Glomerular endothelial cell (primary cell): ENCODE data around the gene COL5A1. TPM values are rescaled to one million over a fixed set of nuclear protein-coding genes. Genes with fewer than 3 reads are reported as not detected.
"Not testable (repeated sequence)": the region's sequence is repeated elsewhere in the genome, so short reads cannot be mapped to it uniquely, and the experiment has no call there.

Experiments used
- DNase-seq: peaks from one replicate; pipeline ENCODE4 v3.0.0-alpha.2; 2011; ENCODE audit warnings: low read depth, low spot score; ENCODE audit errors: extremely low read depth
- total RNA-seq: library from RNA; depleted of rRNA; stranded (reverse); fragments of >200 nt; gene quantifications from 2 replicates; pipeline ENCODE4 v1.2.3, GENCODE V29; 2015

The COL5A1 gene
- total RNA-seq, 1 donor from 2014 or later = 366 TPM

DNA sequence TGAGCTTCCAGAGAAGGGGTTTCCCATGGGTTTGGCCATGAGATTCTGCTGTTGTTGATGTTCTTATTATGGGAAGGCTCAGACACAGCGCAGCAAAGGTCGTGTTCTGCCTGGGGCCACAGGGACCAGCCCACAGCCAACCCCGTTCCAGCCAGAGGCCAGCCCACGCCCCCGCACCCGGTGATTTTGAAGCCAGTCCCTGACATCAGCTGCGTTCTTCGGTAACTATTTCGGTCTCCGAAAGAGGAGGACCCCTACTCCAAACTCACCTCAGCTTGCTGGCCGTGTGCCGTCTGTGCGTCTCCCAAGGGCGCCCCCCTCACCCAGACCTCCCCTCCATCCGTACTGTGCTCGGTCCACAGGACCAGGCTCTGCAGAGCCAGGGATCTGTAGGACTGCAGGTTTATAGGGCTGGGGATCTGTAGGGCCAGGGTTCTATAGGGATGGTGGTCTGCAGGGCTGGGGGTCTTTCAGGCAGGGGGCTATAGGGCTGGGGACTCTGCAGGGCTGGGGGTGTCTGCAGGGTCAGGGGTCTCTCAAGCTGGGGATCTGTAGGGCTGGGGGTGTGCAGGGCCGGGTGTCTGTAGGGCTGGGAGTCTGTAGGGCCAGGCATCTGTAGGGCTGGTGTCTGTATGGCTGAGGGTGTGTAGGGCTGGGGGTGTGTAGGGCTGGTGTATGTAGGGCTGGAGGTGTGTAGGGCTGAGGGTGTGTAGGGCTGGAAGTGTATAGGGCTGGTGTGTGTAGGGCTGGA lies 11.8 kb downstream of the COL5A1 start:
- no peak for DNase-seq

DNA sequence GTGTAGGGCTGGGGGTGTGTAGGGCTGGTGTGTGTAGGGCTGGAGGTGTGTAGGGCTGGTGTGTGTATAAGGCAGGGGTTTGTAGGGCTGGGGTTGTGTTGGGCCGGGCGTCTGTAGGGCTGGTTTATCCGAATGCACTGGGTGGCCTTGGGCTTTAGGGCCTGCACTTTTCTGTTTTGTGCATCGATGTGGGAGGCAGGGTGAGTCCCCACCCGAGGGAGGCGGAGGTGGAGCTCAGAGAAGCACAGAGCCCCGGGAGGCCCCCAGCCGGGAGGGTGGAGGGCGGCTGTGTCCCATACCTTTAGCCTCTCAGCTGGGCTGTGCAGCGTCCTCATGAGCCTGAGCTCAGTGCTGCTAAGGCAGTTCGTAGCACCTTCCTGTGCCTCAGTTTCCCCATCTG lies 13.5 kb downstream of the COL5A1 start:
- DNase-seq = no peak

DNA sequence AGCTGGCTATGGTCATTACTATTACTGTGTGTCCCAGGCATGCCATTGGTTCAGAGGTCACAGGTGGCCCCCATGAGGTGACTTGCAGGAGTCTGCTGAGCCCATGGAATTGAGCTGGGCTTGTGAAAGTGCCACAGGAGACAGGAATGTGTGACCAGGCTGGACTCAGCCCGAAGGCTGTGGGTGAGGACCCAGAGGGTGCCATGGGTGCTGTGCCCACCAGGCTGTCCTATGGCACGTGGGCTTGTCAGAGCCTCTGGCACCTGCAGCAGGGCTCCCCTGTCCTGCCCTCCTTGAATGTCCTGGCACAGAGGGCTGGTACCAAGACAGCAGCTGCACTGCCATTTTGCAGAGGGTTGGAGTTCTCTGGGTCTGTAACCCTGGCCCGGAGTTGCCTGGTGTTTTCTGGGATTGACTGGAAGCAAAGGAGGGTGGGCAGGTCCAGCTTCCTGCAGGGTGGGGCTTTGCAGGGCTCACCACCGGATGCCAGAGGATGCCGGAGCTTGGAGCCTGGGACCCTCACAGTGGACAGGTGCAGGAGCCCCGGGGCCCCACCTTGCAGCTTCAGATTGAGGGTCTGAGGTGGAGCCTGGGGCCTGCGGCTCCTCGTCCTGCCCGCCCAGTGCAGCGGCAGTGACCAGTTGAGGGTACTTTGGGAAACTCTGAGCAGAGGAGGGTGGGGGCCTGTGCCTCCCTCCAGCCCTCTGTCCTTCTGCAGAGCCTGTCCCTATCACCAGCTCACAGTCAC lies 14.2 kb downstream of the COL5A1 start:
- no peak for DNase-seq

DNA sequence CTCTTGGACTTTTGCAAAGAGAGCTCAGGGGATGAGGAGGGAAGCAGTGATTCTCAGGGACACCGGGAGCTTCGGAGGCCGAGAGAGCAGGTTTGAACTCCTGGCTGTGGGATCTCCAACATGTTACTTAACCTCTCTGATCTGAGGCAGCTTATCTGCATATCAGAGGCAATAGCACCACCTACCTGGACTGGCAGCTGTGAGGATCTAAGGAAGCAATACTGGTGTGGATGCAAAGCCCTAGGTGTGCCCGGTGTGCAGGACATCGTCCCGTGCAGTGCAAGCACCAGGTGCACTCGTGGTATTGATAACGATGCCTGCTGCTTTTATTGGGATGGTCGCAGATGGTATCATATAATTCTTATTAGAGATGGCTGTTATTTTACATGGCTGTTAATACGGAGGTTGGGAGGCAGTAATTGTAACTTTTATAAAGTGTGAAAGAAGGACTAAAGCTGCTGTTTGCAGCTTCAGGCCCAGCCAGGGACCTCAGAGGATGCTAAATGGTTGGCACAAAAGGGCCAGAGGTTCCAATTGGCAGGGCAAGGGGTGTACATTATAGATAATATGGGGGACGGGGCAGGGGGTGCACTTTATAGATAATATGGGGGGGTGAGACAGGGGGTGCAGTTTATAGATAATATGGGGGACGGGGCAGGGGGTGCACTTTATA lies 14.9 kb downstream of the COL5A1 start:
- DNase-seq = no peak

DNA sequence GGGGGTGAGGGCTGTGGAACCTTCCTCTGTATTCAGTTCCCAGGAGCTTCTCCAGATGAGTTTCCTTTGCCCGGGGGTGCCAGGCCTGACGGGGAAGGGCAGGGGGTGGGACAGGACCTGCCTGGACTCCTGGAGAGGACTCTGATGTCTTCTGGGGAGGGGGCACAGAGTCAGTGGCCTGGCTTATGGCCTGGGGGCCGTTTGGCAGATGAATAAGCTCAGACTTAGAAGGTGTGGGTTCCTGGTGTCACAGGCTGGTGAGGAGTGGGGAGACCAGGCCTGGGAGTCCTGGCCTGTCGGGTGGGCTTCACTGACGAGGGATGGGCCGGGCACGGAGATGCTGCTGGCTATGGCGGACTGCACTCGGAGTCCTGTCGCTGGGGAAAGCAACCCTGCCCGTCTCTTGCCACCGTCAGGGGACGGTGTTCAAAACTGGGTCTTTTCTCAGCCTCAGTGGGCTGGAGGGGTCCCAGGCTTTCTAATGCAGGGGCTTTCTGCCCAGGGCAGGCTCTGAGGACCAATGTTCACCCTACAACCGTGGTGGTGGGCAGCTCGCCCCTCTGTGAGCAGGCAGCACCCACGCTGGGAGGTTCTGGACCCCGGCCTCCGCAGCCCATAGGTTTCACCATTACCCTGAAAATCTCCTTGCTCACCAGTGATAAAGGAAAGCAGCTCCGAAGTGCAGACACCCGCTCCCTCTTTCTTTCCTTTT lies 16.2 kb downstream of the COL5A1 start:
- DNase-seq = no peak

DNA sequence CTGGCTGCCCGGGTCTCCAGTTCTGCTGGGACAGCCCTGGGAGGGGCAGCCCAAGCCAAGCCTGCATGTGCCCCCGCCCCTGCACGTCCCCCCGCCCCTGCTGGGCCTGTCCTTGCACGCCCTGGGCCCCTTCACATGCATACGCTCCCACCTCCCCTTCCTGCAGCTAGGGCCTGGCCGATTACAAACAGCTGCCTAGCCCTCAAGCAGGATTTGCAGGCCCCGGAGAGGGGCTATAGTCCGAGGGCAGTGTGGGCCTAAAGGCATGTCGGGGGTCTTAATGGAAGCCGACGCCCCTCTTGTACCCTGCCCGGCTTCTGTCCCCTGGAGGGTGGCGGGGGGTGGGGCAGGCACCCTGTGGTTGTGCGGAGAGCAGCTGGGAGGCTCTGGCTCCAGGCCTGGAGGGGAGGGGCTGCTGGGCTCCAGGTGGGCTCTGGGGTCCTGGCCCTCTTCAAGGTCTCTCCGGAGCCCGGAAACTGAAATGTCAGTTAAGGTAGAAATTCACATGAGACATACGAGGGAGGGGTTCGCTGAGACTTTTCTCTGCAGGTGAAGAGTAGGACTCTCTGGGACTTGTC lies 16.9 kb downstream of the COL5A1 start:
- DNase-seq = no peak

DNA sequence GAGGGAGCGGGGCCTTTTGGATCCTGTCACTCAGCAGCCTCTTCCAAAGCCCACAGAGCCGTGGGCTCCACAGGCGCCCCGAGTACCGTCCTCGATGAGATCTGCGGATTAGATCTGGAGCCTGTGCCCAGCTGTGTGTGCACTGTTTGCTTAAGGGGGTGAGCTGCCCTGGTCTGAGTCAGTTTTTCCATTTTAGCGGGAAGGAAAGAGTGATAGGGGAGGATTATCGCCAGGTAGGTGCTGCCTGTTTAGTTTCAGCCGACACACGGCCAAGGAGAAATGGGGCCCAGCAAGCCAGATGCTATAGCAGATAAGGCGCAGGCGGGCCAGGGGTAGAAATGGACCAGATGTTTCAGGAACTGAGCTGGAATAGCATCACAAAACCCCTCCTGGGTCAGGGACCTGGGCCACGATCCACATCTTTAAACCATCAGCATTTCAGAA lies 18.1 kb downstream of the COL5A1 start:
- no peak for DNase-seq

DNA sequence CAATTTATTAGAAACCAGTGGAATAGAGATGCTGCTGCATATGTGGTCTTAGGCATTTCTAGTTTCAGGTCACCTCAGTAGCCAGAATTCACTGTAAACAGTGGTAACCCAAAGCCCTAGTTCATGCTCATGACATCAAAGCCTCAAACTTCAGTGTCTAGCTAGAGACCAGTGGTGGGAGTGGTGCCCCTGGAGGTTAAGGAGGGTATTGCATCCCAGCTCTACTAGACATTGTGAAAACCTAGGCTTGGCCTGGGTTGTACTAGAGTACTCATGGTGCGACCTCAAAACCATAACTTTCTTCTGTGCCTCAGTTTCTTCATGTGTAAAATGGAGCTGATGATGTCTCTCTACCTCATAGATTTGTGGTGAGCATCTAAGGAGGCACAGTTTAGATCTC lies 18.8 kb downstream of the COL5A1 start:
- DNase-seq = no peak

DNA sequence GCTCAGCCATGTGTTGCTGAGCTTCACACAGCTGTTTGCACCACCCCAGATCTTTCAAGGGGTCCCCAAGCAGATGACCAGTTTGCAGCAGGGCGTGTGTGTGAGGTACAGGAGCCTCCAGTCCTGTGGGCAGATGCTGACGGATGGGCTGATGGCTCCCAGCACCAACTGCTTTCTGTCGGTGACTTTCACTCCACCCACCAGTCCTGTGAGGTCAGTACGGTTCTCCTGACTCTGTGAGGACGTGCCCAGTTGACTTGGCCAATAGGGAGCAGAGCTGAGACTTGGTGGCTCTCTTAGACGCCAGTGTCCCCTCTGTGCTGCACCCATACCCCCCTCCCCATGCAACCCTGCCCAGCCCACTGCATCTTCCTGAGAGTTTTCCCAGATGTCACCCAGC lies 19.7 kb downstream of the COL5A1 start:
- DNase-seq = no peak

DNA sequence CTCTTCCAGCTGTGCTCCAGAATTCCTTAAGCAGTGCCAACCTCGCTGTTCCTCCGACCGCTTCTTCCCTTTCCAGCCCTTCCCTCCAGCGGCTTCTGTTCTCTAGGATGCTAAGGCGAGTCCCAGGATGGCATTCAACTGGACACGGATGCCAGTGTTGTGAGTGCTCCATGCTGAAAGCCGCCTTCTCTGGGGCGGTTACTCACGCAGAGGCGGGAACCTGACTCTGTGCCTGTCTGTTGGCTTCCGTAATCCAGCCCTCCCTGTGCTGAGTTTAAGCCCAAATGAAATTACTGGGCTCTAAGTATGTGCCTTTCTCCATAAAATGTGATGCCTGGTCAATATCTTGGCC lies 20.2 kb downstream of the COL5A1 start:
- DNase-seq = no peak

DNA sequence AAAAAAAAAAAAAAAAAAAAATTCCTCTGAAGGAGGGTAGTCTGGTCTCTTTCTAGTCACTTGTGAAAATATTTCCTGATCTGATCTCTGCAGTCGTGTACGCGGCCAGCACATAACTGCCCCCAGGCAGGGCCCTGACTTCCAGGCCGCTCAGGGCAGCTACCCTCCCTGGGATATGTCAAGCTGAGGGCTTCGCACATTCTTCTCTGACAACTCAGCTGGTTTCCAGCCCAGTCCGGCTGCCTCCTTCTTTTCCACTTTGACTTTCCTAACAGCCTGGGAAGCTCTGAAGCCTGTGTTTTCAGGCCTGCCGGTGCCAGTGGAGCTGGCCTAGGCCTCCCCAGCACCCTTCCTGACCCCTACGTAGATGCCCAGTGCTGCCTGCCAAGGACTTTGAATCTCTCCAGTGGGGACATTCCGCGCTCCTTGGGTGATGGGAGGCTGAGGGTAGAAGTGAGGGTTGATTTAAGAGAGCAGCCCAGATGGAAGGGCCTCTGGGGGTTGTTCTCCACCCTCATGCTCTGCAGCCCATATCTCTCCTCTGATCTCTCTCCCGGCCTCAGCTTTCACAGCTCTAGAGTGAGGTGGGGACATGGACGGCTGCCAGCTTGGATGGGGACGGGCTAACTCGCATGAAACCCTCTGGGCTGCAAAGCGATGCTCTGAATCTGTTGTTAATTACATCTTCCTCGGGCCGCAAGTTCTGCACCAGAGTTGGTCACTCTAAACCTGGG lies 20.7 kb downstream of the COL5A1 start:
- no peak for DNase-seq

DNA sequence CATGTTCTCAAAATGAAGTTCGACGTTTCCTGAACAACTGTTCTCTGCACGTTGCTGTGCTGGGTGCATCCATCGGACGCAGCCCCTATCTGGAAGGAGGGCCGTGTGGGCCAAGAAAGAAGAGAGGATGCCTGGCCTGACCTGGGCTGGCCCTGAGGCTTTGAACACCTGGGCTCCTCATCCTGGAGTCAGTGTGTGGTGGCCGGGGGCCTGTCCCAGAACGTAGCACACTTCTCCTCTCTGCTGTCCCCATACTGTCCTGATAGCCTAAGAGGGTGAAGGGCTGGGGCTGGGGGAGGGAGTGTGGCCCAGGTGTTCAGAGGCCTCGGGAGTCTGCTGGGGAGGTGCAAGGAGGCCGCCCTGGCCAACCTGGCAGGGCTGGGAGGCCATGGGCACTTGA lies 21.5 kb downstream of the COL5A1 start:
- DNase-seq = no peak

DNA sequence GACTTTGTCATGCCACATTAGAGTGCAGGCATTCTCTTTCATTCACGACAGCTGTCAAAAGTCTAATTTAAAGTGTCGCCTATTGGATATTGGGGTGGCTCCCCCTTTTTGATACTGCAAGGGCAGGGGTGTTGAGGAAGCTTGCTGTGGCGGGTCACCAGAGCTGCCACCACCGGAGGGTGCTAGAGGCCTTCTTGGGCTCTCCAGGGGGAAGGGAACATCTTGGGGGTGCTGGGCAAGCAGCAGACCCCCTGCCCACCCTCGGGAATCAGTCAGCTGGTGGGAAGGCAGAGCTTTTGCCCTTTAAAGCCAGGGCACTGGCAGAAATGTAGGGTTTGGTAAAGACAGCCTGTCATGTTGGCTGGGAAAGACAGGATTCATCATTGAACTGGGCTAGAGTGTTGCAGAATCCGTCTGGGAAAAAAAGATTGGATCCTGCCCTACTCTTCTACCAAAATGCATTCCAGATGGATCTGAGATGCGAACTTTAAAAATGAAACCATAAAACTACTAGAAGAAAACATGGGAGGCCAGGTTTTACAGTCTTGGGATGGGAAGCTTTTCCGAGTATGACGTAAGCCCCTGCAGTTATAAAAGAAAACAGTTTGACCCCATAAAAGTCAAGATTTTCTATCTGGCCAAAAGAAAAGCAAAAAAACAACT lies 22.3 kb downstream of the COL5A1 start:
- no peak for DNase-seq

DNA sequence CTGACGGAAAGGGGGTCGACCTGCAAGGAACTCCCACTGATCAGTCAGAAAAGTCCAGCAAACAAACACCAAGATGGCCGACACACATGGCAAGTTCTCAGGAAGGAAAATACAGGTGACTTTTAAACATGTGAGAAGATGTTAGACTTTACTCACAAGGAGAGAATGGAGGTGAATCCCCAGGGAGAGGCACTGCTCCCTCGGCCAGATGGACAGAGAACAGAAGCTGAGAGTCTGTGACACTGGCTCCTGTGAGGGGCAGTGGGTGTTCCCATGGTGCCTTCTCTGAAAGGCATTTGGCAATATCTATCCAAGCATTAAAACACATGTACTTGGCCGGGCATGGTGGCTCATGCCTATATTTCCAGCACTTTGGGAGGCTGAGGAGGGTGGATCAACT lies 22.8 kb downstream of the COL5A1 start:
- DNase-seq = no peak

DNA sequence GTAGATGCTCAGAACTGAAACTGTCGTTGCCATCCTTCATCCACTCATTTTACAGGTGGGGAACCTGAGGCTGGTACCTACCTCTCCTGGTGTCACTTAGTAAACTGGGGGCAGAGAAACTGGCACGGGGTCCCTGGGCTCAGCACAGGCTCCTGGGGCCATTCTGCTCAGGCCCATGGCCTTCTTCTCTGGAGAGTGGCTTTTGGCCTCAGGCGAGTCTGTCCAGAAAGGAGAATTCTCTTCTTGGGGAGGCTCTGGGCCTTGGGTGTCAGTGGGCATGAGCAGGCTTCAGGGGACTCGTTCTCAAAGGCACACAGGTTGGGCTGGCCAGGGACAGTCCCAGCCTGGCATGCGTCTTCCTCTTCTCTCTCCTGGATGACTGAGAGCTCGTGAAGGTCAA lies 24.6 kb downstream of the COL5A1 start:
- DNase-seq = no peak

DNA sequence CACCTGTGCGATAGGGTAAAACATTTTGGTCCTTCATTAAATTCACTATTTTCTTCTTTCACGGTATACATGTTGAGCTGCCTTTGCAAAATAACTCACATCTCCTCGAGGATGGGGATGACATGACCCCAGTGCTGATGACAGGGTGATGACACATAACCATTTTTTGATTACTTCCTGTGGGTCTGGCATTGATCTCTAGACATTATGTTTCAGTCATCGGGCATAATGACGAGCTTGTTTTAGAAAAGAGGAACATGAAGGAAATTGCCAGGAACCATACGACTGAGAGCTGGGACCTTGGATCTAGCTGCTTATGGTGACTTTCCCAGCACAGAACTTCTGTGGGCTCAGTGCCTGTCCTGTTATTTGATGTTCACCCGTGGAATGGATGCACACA lies 25.2 kb downstream of the COL5A1 start:
- DNase-seq = no peak

DNA sequence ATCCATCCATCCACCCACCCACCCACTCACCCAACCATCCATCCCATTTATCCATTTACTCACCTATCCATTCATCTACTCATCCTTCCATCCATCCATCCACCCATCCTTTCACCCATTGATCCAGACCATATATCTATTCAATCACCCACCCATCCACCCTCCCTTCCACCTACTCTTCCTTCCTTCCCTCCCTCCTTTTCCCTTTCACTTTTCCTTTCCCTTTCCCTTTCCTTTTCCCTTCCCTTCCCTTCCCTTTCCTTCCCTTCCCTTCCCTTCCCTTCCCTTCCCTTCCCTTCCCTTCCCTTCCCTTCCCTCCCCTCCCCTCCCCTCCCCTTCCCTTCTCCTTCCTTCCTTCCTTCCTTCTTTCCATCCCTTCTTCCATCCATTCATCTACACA lies 27.4 kb downstream of the COL5A1 start:
- not testable (repeated sequence) for DNase-seq

DNA sequence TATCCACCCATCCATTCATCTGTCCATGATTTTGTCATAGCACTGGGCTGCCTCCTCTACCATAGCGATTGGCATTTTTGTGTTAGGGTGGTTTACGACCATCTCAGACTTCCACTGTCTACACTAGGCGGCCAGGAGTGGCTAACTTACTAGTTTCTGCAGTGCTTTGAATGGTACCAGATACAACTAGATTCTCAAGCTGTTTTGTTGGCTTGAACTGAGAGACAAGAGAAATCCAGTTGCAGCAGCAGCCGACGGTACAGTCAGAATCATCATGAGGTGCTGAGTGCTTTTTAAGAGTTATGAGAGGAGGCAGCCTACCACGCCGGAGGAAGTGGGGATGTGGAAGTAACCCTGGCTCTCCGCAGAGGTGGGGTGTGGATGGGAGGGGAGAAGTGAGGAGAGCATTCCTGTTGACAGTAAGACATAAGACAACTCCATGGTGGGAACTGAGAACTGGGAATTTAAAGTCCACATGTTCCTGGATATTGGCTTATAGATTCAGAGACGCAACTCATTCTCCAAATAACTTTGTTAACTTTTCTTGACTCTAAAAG lies 27.9 kb downstream of the COL5A1 start:
- DNase-seq = no peak

DNA sequence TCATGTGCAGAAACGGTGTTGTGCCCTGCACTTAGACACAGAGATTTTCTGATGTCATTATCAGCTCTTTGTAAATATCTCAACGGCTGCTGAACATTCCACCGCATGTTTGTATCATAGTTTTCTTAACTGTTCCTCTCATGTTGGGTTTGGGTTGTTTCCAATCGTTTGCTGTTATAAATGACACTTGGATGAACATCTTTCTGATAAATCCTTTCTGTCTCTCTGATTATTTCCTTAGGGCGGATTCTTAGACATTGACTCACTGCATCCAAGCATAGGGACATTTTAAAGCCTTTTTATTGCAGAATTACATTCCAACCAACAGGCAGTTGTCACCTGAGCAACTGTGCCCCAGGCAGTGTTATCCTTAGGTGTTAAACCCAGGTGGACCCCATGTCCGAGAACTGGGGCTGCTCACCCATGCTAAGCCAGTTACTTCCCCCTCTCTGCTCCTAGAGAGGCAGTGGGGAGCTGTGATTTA lies 28.5 kb downstream of the COL5A1 start:
- no peak for DNase-seq
